ENCODE measurements around the gene HOXA2. TPM values are rescaled to one million over a fixed set of nuclear protein-coding genes. Genes with fewer than 3 reads are reported as not detected.

Gene HOXA2
- total RNA-seq, 4 donors from 2014 or later: 3.1 to 7.0 (median 5.0) TPM

DNA sequence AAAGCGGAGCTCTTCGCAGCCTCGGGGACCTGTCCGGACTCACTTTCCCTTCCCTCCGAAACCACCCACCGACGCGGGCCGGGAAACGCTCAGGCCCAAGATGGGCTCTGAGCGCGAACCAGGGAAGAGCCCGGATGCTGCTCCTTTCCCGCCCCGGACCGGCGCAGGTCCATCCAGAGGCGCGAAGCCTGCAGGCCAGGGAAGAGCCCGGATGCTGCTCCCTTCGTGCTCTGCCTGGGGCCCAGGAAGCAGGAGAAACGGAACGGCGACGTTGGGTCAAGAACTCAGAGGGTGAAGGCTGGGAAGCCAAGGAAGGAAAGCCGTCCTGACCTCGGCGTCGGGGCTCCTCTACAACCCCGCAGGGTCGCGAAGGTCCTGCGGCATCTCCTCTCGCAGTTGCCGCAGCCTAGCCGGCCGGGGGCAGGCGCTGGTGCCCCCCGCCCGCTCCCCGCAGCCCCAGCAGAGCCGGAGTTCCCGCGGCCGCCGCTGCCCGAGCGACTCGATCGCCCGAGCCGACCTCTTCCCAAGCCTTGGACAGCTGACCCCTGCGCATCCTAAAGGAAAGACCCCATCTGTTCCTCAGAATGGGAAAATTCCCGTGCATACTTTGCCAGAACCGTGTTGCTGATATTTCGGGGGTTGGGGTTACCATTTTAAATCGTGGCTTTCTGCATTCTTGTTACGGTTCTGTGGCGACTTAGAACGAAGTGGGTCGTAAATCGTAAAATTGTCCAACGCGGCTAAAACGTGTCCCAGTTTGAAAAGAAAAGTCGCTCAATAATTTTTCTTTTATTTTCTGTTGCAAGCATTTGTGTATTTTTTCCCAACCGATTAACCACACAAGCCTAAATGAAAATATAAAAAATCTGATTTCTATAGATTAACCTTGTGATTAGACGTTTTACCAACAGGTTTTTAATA lies 14.2 kb downstream of the HOXA2 start:
- no peaks in the 10 kb centered on the region for H3K36me3 ChIP-seq
- H3K27me3 ChIP-seq: peaks cover 24% of the 10 kb centered on the region
- TF ChIP-seq CTCF (IDR thresholded peaks at IDR 0.05): no peak
- TF ChIP-seq POLR2A (IDR thresholded peaks at IDR 0.05): no peak
- TF ChIP-seq POLR2AphosphoS5 (IDR thresholded peaks at IDR 0.05): no peak
- no peak for TF ChIP-seq EP300 (IDR thresholded peaks at IDR 0.05)
- peaks cover 0 to 8% (median 0%) of the 10 kb centered on the region in 3 donors for H3K4me1 ChIP-seq
- 48 to 73% methylated on average over 11 to 15 of the region's 68 CpGs for WGBS, 2 donors (ENCODE audit: low coverage in 1 of 2)
- no peak for ATAC-seq
- H3K27ac ChIP-seq: no peak overlapping the region
- H3K4me3 ChIP-seq: peak overlapping the region in 1 of 2 donors; percentile 18
- H3K9me3 ChIP-seq: no peaks in the 10 kb centered on the region

- 83 to 85% methylated on average over 2 of the region's 2 CpGs for WGBS, 2 donors (ENCODE audit: low coverage in 1 of 2)
- no peaks in the 10 kb centered on the region for H3K36me3 ChIP-seq
- peaks cover 0 to 8% (median 0%) of the 10 kb centered on the region in 3 donors for H3K4me1 ChIP-seq
- no peak overlapping the region for H3K27ac ChIP-seq
- TF ChIP-seq EP300 (IDR thresholded peaks at IDR 0.05) (no peak), POLR2A (IDR thresholded peaks at IDR 0.05) (no peak), POLR2AphosphoS5 (IDR thresholded peaks at IDR 0.05) (no peak), CTCF (IDR thresholded peaks at IDR 0.05) (no peak)
- H3K27me3 ChIP-seq: peaks cover 19% of the 10 kb centered on the region
- no peak overlapping the region for H3K4me3 ChIP-seq
- no peak for ATAC-seq
- no peaks in the 10 kb centered on the region for H3K9me3 ChIP-seq
Measured at GRCh38 chr7:27083646-27084045, 18.8 kb downstream of the HOXA2 start.

DNA sequence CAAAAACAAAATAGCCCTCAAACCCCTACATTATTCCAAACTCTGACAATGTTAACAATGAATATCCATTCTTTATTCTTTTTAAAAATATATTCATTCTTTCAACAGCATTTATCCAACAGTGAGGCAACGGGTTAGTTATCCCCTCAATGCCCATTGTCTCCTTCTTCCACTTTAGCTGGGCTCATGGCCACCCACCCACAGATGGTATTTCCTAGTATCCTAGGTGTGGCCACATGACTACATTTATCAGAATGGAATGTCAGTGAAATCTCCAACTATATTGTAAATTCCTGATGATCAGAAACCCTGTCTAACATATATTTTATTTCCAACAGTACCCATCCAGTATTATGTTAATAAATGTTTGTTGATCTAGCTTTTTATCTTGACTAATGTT lies 20.3 kb downstream of the HOXA2 start:
- ATAC-seq: no peak
- H3K4me1 ChIP-seq: no peaks in the 10 kb centered on the region
- TF ChIP-seq POLR2AphosphoS5 (IDR thresholded peaks at IDR 0.05) (no peak), EP300 (IDR thresholded peaks at IDR 0.05) (no peak), CTCF (IDR thresholded peaks at IDR 0.05) (no peak), POLR2A (IDR thresholded peaks at IDR 0.05) (no peak)
- 88 to 90% methylated on average over 1 of the region's 1 CpG for WGBS, 2 donors (ENCODE audit: low coverage in 1 of 2)
- H3K36me3 ChIP-seq: no peaks in the 10 kb centered on the region
- no peak overlapping the region for H3K4me3 ChIP-seq
- H3K27ac ChIP-seq: no peak overlapping the region
- no peaks in the 10 kb centered on the region for H3K9me3 ChIP-seq
- peaks cover 4% of the 10 kb centered on the region for H3K27me3 ChIP-seq

DNA sequence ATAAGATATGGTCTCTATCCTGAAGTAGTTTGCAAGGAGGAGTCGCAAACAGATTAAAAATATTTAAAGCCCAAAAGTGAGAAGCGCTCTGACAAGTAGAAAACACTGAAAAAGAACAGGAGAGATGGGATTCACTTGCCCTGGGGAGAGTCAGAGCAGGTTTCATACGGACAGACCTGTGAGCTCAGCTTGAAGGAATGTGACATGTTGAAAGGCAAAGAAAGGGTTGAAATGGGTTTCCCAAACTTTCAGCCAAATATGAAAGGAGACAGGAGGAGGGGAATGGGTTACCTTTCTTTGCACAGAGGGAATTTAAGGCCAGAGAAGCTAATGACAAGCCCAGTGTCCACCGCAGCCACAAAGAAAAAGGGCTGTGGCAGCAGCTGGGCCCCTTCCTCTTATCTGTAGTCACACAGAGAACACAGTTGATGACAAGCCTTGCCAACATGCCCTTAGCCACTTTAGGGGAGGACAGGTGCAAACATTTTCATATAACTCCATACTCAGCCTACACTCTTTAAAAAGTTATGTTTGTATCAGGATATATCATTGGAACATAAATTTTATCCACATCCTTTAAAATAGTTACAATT lies 21.5 kb downstream of the HOXA2 start:
- no peaks in the 10 kb centered on the region for H3K4me1 ChIP-seq
- WGBS, 2 donors (ENCODE audit: low coverage in 1 of 2): 49 to 75% methylated on average over 2 to 4 of the region's 4 CpGs
- H3K4me3 ChIP-seq: no peak overlapping the region
- no peak for ATAC-seq
- H3K27me3 ChIP-seq: no peaks in the 10 kb centered on the region
- H3K36me3 ChIP-seq: no peaks in the 10 kb centered on the region
- H3K27ac ChIP-seq: no peak overlapping the region
- H3K9me3 ChIP-seq: no peaks in the 10 kb centered on the region
- TF ChIP-seq CTCF (IDR thresholded peaks at IDR 0.05) (no peak), EP300 (IDR thresholded peaks at IDR 0.05) (no peak), POLR2A (IDR thresholded peaks at IDR 0.05) (no peak), POLR2AphosphoS5 (IDR thresholded peaks at IDR 0.05) (no peak)
